Esophagus muscularis mucosa (tissue), 4 donors: Measurements from ENCODE around the gene PTPN11.

Experiments
- EP300 ChIP-seq: sonication (generic); formaldehyde crosslinking; IDR thresholded peaks from one replicate; pipeline ENCODE4 v1.6.1; 2017; ENCODE audit warnings: antibody characterized with exemption
- POLR2A ChIP-seq: fragments of 450-650 bp; IDR thresholded peaks from one replicate; pipeline ENCODE4 v1.6.1; 2017; ENCODE audit warnings: antibody characterized with exemption, moderate library complexity, mild to moderate bottlenecking, low read depth
- POLR2AphosphoS5 ChIP-seq, 2 donors: sonication (generic); formaldehyde crosslinking; IDR thresholded peaks; one replicate each; pipeline ENCODE4 v1.6.1; 2017; ENCODE audit warnings: antibody characterized with exemption in 2 of 2
- TF ChIP-seq, protein P1 (sequence below), 3 experiments: fragments of 200-600 bp in 2 of 3; fragments of 450-650 bp in 1 of 3; sonication (generic) in 2 of 3; IDR thresholded peaks; one replicate each; pipeline ENCODE4 v1.5.1; 2017 to 2019; ENCODE audit warnings: antibody characterized with exemption in 3 of 3, mild to moderate bottlenecking in 2 of 3, moderate library complexity in 1 of 3

DNA sequence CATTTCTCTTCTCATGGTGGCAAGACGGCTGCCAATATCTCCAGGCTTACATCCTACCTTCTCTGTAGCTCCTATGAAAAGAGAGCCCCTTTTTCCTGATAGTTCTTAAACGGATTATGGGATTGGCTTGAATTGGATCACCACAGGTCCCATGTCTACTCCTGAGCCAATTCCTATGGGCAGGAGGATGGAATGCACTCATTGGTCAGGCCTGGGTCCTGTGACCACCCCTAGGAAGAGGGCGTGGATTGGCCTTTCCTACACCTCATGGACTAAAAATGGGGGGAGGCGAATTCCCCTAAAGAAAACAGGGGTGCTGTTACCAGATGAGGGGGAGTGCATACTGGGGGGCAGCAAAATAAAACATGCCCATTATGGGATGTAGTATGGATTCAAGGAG lies 108.8 kb downstream of the PTPN11 start:
- TF ChIP-seq, protein P1, sequence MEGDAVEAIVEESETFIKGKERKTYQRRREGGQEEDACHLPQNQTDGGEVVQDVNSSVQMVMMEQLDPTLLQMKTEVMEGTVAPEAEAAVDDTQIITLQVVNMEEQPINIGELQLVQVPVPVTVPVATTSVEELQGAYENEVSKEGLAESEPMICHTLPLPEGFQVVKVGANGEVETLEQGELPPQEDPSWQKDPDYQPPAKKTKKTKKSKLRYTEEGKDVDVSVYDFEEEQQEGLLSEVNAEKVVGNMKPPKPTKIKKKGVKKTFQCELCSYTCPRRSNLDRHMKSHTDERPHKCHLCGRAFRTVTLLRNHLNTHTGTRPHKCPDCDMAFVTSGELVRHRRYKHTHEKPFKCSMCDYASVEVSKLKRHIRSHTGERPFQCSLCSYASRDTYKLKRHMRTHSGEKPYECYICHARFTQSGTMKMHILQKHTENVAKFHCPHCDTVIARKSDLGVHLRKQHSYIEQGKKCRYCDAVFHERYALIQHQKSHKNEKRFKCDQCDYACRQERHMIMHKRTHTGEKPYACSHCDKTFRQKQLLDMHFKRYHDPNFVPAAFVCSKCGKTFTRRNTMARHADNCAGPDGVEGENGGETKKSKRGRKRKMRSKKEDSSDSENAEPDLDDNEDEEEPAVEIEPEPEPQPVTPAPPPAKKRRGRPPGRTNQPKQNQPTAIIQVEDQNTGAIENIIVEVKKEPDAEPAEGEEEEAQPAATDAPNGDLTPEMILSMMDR (IDR thresholded peaks at IDR 0.05) = no peak
- no peak for TF ChIP-seq POLR2A
- TF ChIP-seq POLR2AphosphoS5 (IDR thresholded peaks at IDR 0.05) = no peak
- no peak for TF ChIP-seq EP300
